ENCODE measurements around the gene ZBTB7C.

DNA sequence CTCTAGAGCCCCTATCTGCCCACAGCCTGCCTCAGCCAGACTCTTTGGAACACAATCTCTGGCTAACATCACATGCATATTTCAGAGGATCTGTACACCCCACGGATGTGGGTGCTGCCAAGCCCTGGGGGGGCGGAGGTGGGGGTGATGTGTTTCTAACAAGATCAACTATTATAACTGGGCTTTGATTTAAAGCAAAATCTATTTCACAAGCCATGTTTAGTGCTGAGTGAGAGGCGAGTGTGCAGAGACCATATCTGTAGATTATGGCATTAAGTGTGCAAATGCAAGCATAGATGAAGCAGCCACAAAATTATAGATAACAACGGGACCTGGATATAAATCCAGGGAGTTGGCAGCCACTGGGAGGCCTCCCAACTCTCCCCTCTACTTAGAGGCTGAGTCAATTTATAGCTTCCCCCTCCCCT lies 342.9 kb downstream of the ZBTB7C start:
- TF ChIP-seq, protein P1, sequence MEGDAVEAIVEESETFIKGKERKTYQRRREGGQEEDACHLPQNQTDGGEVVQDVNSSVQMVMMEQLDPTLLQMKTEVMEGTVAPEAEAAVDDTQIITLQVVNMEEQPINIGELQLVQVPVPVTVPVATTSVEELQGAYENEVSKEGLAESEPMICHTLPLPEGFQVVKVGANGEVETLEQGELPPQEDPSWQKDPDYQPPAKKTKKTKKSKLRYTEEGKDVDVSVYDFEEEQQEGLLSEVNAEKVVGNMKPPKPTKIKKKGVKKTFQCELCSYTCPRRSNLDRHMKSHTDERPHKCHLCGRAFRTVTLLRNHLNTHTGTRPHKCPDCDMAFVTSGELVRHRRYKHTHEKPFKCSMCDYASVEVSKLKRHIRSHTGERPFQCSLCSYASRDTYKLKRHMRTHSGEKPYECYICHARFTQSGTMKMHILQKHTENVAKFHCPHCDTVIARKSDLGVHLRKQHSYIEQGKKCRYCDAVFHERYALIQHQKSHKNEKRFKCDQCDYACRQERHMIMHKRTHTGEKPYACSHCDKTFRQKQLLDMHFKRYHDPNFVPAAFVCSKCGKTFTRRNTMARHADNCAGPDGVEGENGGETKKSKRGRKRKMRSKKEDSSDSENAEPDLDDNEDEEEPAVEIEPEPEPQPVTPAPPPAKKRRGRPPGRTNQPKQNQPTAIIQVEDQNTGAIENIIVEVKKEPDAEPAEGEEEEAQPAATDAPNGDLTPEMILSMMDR (IDR thresholded peaks at IDR 0.05; ENCODE audit: low read depth, low read length, missing input control) = no peak
- TF ChIP-seq, protein P2, sequence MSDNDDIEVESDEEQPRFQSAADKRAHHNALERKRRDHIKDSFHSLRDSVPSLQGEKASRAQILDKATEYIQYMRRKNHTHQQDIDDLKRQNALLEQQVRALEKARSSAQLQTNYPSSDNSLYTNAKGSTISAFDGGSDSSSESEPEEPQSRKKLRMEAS (IDR thresholded peaks at IDR 0.05) = no peak
- TF ChIP-seq TAF1 (conservative IDR thresholded peaks at IDR 0.05) (no peak), RAD21 (IDR thresholded peaks at IDR 0.05) (no peak), EGR1 (IDR thresholded peaks at IDR 0.05; ENCODE audit: low read depth in 2 of 2) (no peak), GABPA (IDR thresholded peaks at IDR 0.05 in 1 of 2, conservative IDR thresholded peaks at IDR 0.05 in 1 of 2) (no peak), HNF4G (IDR thresholded peaks at IDR 0.05) (no peak), HNF4A (conservative IDR thresholded peaks at IDR 0.05) (no peak), YY1 (IDR thresholded peaks at IDR 0.05) (no peak), JUND (IDR thresholded peaks at IDR 0.05) (no peak), FOXA1 (IDR thresholded peaks at IDR 0.05) (no peak)
- TF ChIP-seq, protein P3, sequence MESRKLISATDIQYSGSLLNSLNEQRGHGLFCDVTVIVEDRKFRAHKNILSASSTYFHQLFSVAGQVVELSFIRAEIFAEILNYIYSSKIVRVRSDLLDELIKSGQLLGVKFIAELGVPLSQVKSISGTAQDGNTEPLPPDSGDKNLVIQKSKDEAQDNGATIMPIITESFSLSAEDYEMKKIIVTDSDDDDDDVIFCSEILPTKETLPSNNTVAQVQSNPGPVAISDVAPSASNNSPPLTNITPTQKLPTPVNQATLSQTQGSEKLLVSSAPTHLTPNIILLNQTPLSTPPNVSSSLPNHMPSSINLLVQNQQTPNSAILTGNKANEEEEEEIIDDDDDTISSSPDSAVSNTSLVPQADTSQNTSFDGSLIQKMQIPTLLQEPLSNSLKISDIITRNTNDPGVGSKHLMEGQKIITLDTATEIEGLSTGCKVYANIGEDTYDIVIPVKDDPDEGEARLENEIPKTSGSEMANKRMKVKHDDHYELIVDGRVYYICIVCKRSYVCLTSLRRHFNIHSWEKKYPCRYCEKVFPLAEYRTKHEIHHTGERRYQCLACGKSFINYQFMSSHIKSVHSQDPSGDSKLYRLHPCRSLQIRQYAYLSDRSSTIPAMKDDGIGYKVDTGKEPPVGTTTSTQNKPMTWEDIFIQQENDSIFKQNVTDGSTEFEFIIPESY (IDR thresholded peaks at IDR 0.05) = no peak
- TF ChIP-seq, protein P4, sequence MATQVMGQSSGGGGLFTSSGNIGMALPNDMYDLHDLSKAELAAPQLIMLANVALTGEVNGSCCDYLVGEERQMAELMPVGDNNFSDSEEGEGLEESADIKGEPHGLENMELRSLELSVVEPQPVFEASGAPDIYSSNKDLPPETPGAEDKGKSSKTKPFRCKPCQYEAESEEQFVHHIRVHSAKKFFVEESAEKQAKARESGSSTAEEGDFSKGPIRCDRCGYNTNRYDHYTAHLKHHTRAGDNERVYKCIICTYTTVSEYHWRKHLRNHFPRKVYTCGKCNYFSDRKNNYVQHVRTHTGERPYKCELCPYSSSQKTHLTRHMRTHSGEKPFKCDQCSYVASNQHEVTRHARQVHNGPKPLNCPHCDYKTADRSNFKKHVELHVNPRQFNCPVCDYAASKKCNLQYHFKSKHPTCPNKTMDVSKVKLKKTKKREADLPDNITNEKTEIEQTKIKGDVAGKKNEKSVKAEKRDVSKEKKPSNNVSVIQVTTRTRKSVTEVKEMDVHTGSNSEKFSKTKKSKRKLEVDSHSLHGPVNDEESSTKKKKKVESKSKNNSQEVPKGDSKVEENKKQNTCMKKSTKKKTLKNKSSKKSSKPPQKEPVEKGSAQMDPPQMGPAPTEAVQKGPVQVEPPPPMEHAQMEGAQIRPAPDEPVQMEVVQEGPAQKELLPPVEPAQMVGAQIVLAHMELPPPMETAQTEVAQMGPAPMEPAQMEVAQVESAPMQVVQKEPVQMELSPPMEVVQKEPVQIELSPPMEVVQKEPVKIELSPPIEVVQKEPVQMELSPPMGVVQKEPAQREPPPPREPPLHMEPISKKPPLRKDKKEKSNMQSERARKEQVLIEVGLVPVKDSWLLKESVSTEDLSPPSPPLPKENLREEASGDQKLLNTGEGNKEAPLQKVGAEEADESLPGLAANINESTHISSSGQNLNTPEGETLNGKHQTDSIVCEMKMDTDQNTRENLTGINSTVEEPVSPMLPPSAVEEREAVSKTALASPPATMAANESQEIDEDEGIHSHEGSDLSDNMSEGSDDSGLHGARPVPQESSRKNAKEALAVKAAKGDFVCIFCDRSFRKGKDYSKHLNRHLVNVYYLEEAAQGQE (IDR thresholded peaks at IDR 0.05) = no peak
- TF ChIP-seq, protein P5, sequence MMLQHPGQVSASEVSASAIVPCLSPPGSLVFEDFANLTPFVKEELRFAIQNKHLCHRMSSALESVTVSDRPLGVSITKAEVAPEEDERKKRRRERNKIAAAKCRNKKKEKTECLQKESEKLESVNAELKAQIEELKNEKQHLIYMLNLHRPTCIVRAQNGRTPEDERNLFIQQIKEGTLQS (IDR thresholded peaks at IDR 0.05) = no peak

All from liver (tissue), 3 donors.